Activated naive CD8-positive, alpha-beta T cell treated with anti-CD3 and anti-CD28 coated beads for 36 hours (primary cell): Measurements from ENCODE around the gene DCST1. TPM values are rescaled to one million over a fixed set of nuclear protein-coding genes. Genes with fewer than 3 reads are reported as not detected.

ENCODE experiments used
- DNase-seq: peaks from one replicate; pipeline ENCODE4 v3.0.0; 2021
- H3K27ac Mint-ChIP-seq: one replicate; pipeline ENCODE4 v1.8.0; 2022; ENCODE audit warnings: mild to moderate bottlenecking, moderate library complexity, mixed read lengths
- H3K27me3 Mint-ChIP-seq: one replicate; pipeline ENCODE4 v1.8.0; 2022; ENCODE audit warnings: mild to moderate bottlenecking, mixed read lengths
- H3K36me3 Mint-ChIP-seq: one replicate; pipeline ENCODE4 v1.8.0; 2021; ENCODE audit warnings: mild to moderate bottlenecking, mixed read lengths
- H3K4me1 Mint-ChIP-seq: one replicate; pipeline ENCODE4 v1.8.0; 2021; ENCODE audit warnings: mixed read lengths
- H3K4me3 Mint-ChIP-seq: one replicate; pipeline ENCODE4 v1.8.0; 2022; ENCODE audit warnings: mild to moderate bottlenecking, moderate library complexity, mixed read lengths
- H3K9me3 Mint-ChIP-seq: one replicate; pipeline ENCODE4 v1.8.0; 2022; ENCODE audit warnings: mixed read lengths
- total RNA-seq, 2 experiments: library from RNA; stranded (reverse); gene quantifications; one replicate each; pipeline ENCODE4 v1.2.3, GENCODE V29; 2021

Gene DCST1
- total RNA-seq, 2 experiments from 2014 or later: not detected

DNA sequence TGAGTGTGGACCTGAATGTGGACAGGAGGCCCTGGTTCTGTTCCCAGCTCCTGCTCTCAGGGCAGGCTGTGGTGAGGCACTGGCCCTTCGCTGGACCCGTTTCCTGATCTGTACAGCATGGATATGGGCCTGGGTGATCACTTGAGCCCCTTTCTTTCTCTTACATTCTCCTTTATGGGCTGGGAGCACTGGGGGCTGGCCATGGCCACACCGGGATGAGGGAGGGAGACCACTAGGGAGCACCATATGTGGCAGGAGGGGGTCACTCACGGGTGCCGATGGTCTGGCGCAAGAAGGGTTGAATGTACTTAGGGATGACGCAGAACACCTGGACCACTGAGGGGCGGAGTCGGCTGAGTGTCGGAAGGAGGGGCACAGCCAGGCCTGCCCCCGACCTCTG, 2.7 kb upstream of the DCST1 start:
- Mint-ChIP-seq H3K4me3 (no peak overlapping the region), H3K36me3 (no peaks in the 10 kb centered on the region), H3K9me3 (no peaks in the 10 kb centered on the region), H3K27ac (no peak overlapping the region), H3K27me3 (no peaks in the 10 kb centered on the region), H3K4me1 (no peaks in the 10 kb centered on the region)
- no peak for DNase-seq

DNA sequence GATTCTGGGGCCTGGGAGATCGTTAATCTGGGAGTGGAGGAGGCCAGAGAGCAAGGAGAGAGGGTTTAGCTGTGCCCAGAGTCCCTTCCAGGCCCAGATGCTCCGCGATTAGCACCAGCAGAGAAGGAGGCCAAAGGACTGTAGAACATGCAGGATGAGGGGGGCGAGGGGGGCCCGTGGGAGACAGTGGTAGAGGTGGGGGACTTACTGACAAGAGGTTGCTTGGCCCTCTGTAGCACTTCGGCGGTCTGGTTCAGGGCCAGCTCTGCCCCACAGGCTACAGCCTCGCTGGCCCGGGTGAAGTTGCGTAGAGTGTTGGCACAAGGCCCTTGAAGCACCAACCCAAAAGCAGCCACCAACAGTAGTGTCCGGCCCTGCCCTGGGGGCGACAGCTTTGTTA, 738 bp upstream of the DCST1 start:
- Mint-ChIP-seq H3K4me1 (no peaks in the 10 kb centered on the region), H3K27me3 (no peaks in the 10 kb centered on the region), H3K36me3 (no peaks in the 10 kb centered on the region), H3K9me3 (no peaks in the 10 kb centered on the region), H3K27ac (no peak overlapping the region), H3K4me3 (no peak overlapping the region)
- no peak for DNase-seq

- H3K9me3 Mint-ChIP-seq: no peaks in the 10 kb centered on the region
- peaks cover 3% of the 10 kb centered on the region for H3K27me3 Mint-ChIP-seq
- H3K27ac Mint-ChIP-seq: no peak overlapping the region
- H3K36me3 Mint-ChIP-seq: no peaks in the 10 kb centered on the region
- H3K4me1 Mint-ChIP-seq: no peaks in the 10 kb centered on the region
- no peak for DNase-seq
- no peak overlapping the region for H3K4me3 Mint-ChIP-seq
Observed at GRCh38 chr1:155034318-155035208, 939 bp downstream of the DCST1 start.

- no peak for DNase-seq
- H3K27ac Mint-ChIP-seq: no peak overlapping the region
- H3K36me3 Mint-ChIP-seq: no peaks in the 10 kb centered on the region
- no peak overlapping the region for H3K4me3 Mint-ChIP-seq
- no peaks in the 10 kb centered on the region for H3K4me1 Mint-ChIP-seq
- H3K27me3 Mint-ChIP-seq: peaks cover 3% of the 10 kb centered on the region
- no peaks in the 10 kb centered on the region for H3K9me3 Mint-ChIP-seq
Observed at GRCh38 chr1:155035936-155036335, 2.3 kb downstream of the DCST1 start.

- Mint-ChIP-seq H3K4me1 (no peaks in the 10 kb centered on the region), H3K27ac (no peak overlapping the region), H3K27me3 (peaks cover 3% of the 10 kb centered on the region), H3K36me3 (no peaks in the 10 kb centered on the region), H3K4me3 (no peak overlapping the region), H3K9me3 (no peaks in the 10 kb centered on the region)
- no peak for DNase-seq
Observed at GRCh38 chr1:155037043-155037442, 3.4 kb downstream of the DCST1 start.

DNA sequence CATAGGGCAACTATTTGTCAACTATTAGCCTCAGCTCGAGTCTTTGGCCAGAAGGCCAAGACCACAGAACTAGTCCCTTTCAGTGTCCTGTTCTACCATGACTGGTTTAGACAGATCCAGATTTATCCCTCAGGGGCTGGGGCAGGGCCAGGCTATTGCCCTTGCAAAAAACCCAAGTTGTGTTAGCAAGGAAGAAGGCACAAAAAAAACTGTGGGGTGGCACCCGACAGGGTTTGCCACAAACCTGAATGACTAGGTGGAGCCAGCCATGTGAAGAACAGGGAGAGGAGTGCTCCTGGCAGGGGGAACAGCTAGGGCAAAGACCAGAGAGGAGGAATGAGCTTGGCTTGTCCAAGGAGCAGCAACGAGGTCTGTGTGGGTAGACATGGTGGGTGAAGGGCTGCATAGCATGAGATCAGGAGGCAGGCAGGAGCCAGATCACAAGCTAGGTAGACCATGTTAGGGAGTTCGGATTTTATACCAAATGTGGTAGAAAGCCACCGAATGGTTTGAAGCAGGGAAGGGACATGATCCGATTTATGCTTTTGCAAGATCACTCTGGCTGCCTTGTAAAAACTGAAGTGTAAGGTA, 4.3 kb downstream of the DCST1 start:
- H3K9me3 Mint-ChIP-seq: no peaks in the 10 kb centered on the region
- no peaks in the 10 kb centered on the region for H3K36me3 Mint-ChIP-seq
- H3K27me3 Mint-ChIP-seq: peaks cover 3% of the 10 kb centered on the region
- no peak for DNase-seq
- no peak overlapping the region for H3K27ac Mint-ChIP-seq
- no peak overlapping the region for H3K4me3 Mint-ChIP-seq
- no peaks in the 10 kb centered on the region for H3K4me1 Mint-ChIP-seq

DNA sequence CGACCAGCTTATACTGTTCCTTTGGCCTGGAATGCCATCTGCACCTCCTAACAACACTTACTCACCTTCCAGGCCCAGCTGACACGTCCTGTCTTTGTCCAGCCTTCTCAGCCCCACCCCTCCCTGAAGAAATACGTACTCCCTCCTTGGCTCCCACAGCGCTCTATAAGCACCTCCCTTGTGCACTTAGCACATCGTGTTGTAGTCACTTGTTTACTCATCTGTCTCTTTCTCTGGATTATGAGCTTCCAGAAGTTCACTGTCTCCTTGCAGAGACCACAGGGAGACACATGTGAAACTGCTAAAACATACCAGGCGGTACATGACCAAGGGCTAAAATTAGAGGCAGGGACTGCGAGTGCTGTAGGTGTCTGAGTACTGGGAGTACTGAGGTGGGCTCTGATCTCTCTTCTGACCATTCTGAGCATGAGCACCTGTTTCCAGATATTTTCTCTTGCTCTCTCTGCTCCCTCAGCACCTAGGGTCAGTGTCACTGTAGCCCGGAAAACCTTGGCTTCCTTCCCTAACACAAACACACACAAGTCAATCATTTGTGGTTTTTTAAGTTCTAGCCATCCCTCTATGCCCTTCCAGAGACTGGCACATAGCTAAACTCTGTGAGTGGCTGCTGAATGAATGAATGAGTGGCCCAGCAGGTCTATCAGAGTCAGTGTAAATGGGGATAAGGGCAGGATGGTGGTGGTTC, 5.1 kb downstream of the DCST1 start:
- no peak overlapping the region for H3K4me3 Mint-ChIP-seq
- no peaks in the 10 kb centered on the region for H3K4me1 Mint-ChIP-seq
- peaks cover 3% of the 10 kb centered on the region for H3K27me3 Mint-ChIP-seq
- H3K9me3 Mint-ChIP-seq: no peaks in the 10 kb centered on the region
- H3K36me3 Mint-ChIP-seq: no peaks in the 10 kb centered on the region
- DNase-seq: no peak
- no peak overlapping the region for H3K27ac Mint-ChIP-seq

GRCh38 chr1:155039308-155039669, 5.7 kb downstream of the DCST1 start:
- no peaks in the 10 kb centered on the region for H3K36me3 Mint-ChIP-seq
- H3K4me1 Mint-ChIP-seq: no peaks in the 10 kb centered on the region
- H3K9me3 Mint-ChIP-seq: no peaks in the 10 kb centered on the region
- H3K4me3 Mint-ChIP-seq: no peak overlapping the region
- H3K27me3 Mint-ChIP-seq: peaks cover 3% of the 10 kb centered on the region
- DNase-seq: no peak
- no peak overlapping the region for H3K27ac Mint-ChIP-seq

- DNase-seq: no peak
- Mint-ChIP-seq H3K36me3 (no peaks in the 10 kb centered on the region), H3K27me3 (peaks cover 3% of the 10 kb centered on the region), H3K4me3 (no peak overlapping the region), H3K9me3 (no peaks in the 10 kb centered on the region), H3K4me1 (peaks cover 9% of the 10 kb centered on the region), H3K27ac (no peak overlapping the region)
Observed at GRCh38 chr1:155040358-155041093, 6.9 kb downstream of the DCST1 start.

GRCh38 chr1:155042789-155043188, 9.2 kb downstream of the DCST1 start:
- H3K4me3 Mint-ChIP-seq: no peak overlapping the region
- DNase-seq: no peak
- H3K27ac Mint-ChIP-seq: no peak overlapping the region
- H3K27me3 Mint-ChIP-seq: peaks cover 3% of the 10 kb centered on the region
- H3K4me1 Mint-ChIP-seq: peaks cover 11% of the 10 kb centered on the region
- no peaks in the 10 kb centered on the region for H3K9me3 Mint-ChIP-seq
- H3K36me3 Mint-ChIP-seq: no peaks in the 10 kb centered on the region

DNA sequence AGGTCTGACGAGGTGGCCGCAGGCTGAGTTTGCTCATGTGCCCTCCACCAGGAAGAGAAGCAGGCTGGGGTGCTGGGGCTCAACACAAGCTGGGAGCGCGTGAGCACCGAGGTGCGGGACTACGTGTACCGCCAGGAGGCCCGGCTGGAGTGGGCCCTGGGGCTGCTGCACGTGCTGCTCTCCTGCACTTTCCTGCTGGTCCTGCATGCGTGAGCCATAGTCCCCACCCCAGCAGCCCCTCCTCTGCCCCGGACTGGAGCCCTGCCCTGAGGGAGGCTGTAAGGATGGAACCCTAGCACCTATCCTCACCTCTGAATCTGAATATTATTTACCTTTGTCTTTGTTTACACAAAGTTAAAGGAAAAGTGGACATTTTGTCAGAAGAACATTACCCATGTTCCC, 9.7 kb downstream of the DCST1 start:
- Mint-ChIP-seq H3K36me3 (no peaks in the 10 kb centered on the region), H3K4me1 (peaks cover 11% of the 10 kb centered on the region), H3K27me3 (peaks cover 3% of the 10 kb centered on the region), H3K4me3 (no peak overlapping the region), H3K9me3 (no peaks in the 10 kb centered on the region), H3K27ac (no peak overlapping the region)
- no peak for DNase-seq

DNA sequence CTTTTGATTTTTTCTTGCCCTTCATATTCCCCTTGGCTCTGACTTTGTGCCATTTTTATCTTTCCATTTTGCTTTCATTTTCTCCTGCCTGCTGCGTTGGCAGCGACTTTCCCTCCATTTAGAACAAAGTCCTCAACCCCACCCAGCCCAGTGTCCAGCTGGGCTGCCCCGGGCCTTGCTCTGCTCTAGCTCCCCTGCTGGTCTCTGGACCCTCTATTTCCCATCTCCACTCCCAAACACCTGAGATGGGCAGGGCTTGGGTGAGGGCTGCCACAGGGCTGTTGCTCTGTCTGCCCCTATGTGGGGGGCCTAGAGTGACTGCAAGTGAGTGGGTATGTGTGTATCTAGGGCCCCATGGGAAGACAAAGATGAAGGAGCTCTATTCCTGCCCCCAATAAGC, 10.2 kb downstream of the DCST1 start:
- DNase-seq: no peak
- H3K4me3 Mint-ChIP-seq: no peak overlapping the region
- peaks cover 11% of the 10 kb centered on the region for H3K4me1 Mint-ChIP-seq
- no peaks in the 10 kb centered on the region for H3K27me3 Mint-ChIP-seq
- H3K36me3 Mint-ChIP-seq: no peaks in the 10 kb centered on the region
- no peak overlapping the region for H3K27ac Mint-ChIP-seq
- H3K9me3 Mint-ChIP-seq: no peaks in the 10 kb centered on the region

- DNase-seq: no peak
- Mint-ChIP-seq H3K4me3 (no peak overlapping the region), H3K27ac (no peak overlapping the region), H3K36me3 (no peaks in the 10 kb centered on the region), H3K4me1 (peaks cover 11% of the 10 kb centered on the region), H3K27me3 (no peaks in the 10 kb centered on the region), H3K9me3 (no peaks in the 10 kb centered on the region)
Observed at GRCh38 chr1:155044365-155044764, 10.7 kb downstream of the DCST1 start.

GRCh38 chr1:155044812-155045657, 11.4 kb downstream of the DCST1 start:
- Mint-ChIP-seq H3K36me3 (no peaks in the 10 kb centered on the region), H3K4me1 (peaks cover 15% of the 10 kb centered on the region), H3K9me3 (no peaks in the 10 kb centered on the region), H3K4me3 (no peak overlapping the region), H3K27ac (no peak overlapping the region), H3K27me3 (no peaks in the 10 kb centered on the region)
- DNase-seq: peak; percentile 61
